ENCODE measurements around the gene BTBD2.

- no peak for TF ChIP-seq CTCF (IDR thresholded peaks at IDR 0.05)
- TF ChIP-seq EZH2 (IDR thresholded peaks at IDR 0.05; ENCODE audit: borderline replicate concordance, insufficient read depth, low read depth, low read length, poor library complexity, severe bottlenecking) = no peak
These were observed 37.1 kb downstream of the BTBD2 start for GRCh38 chr19:1978346-1978894.

Measured in B cell (primary cell).